Myocyte (in vitro differentiated cells): ENCODE measurements around the gene OPHN1. TPM values are rescaled to one million over a fixed set of nuclear protein-coding genes. Genes with fewer than 3 reads are reported as not detected.
A peak's percentile ranks its signal among the peaks of the same experiment; 100 is the strongest.
"Not testable (repeated sequence)": the region's sequence is repeated elsewhere in the genome, so short reads cannot be mapped to it uniquely, and the experiment has no call there.

Experiments
- DNase-seq: peaks from one replicate; pipeline ENCODE4 v3.0.0-alpha.2; 2012; ENCODE audit warnings: low read depth
- total RNA-seq: library from RNA; depleted of rRNA; stranded (reverse); fragments of >200 nt; gene quantifications from 2 replicates; pipeline ENCODE4 v1.2.3, GENCODE V29; 2014

OPHN1 gene
- total RNA-seq, 1 donor from 2014 or later = 8.1 TPM

- not testable (repeated sequence) for DNase-seq
Observed at GRCh38 chrX:68078801-68079200, 354.5 kb downstream of the OPHN1 start.

- no peak for DNase-seq
Observed at GRCh38 chrX:68077378-68077777, 355.9 kb downstream of the OPHN1 start.

- peak; percentile 51 for DNase-seq
Observed at GRCh38 chrX:68072041-68072440, 361.3 kb downstream of the OPHN1 start.

GRCh38 chrX:68070119-68070518 is 363.2 kb downstream of the OPHN1 start:
- DNase-seq = not testable (repeated sequence)

GRCh38 chrX:68061206-68061535 is 372.1 kb downstream of the OPHN1 start:
- DNase-seq = no peak

- peak; percentile 13 for DNase-seq
Observed at GRCh38 chrX:68060506-68061205, 372.6 kb downstream of the OPHN1 start.

- no peak for DNase-seq
Observed at GRCh38 chrX:68059469-68059868, 373.8 kb downstream of the OPHN1 start.

- no peak for DNase-seq
Observed at GRCh38 chrX:68049466-68049865, 383.8 kb downstream of the OPHN1 start.

GRCh38 chrX:68048774-68049173 is 384.5 kb downstream of the OPHN1 start:
- DNase-seq = no peak

GRCh38 chrX:68045008-68045577 is 388.2 kb downstream of the OPHN1 start:
- DNase-seq = no peak

GRCh38 chrX:68043713-68044438 is 389.4 kb downstream of the OPHN1 start:
- no peak for DNase-seq

- no peak for DNase-seq
Observed at GRCh38 chrX:68041110-68041509, 392.2 kb downstream of the OPHN1 start.

- DNase-seq = peak; percentile 3
Observed at GRCh38 chrX:68018248-68019203, 414.8 kb downstream of the OPHN1 start.

- DNase-seq = no peak
Observed at GRCh38 chrX:67998540-67998939, 434.8 kb downstream of the OPHN1 start.

Other genes with a start within 250 kb of the OPHN1 start
- gene YIPF6, start 65.6 kb upstream of the OPHN1 start, total RNA-seq = 37.3 and 38.4 TPM in 2 replicates
- gene STARD8, start 214.2 kb upstream of the OPHN1 start, total RNA-seq = 3.3 and 3.4 TPM in 2 replicates